ENCODE measurements around the gene IQCK. TPM values are rescaled to one million over a fixed set of nuclear protein-coding genes. Genes with fewer than 3 reads are reported as not detected.
A peak's percentile ranks its signal among the peaks of the same experiment; 100 is the strongest.

IQCK gene
- total and polyA plus RNA-seq, 4 donors, result 4.0 to 10.0 (median 5.7) TPM

GRCh38 chr16:19744670-19745069 is 26.6 kb downstream of the IQCK start:
- intact Hi-C loops (cut with DNase I), result no loop called here
- no peaks in the 10 kb centered on the region for H3K4me1 ChIP-seq (ENCODE audit: control insufficient read depth in 1 of 2, insufficient read depth in 2 of 2, low read length in 2 of 2)
- no peak overlapping the region for H3K27ac ChIP-seq (ENCODE audit: low read depth in 1 of 2, low read length in 2 of 2)
- H3K9me3 ChIP-seq (ENCODE audit: control insufficient read depth, low read length), result no peaks in the 10 kb centered on the region
- no peaks in the 10 kb centered on the region for H3K36me3 ChIP-seq (ENCODE audit: control insufficient read depth in 1 of 2, insufficient read depth in 2 of 2, low read length in 1 of 2)
- WGBS, 2 donors, result 68 to 72% methylated on average over 3 of the region's 3 CpGs
- H3K4me3 ChIP-seq (ENCODE audit: low read length in 2 of 2), result no peak overlapping the region
- no peaks in the 10 kb centered on the region for H3K27me3 ChIP-seq (ENCODE audit: control insufficient read depth in 1 of 2, insufficient read depth in 2 of 2, low read length in 1 of 2)
- ATAC-seq (ENCODE audit: low FRiP score) (no peak), DNase-seq (no peak)

GRCh38 chr16:19745286-19746010 is 27.4 kb downstream of the IQCK start:
- no peak overlapping the region for H3K4me3 ChIP-seq (ENCODE audit: low read length in 2 of 2)
- 88 to 91% methylated on average over 9 of the region's 9 CpGs for WGBS, 2 donors
- intact Hi-C loops (cut with DNase I), result no loop called here
- no peak for DNase-seq
- no peaks in the 10 kb centered on the region for H3K36me3 ChIP-seq (ENCODE audit: control insufficient read depth in 1 of 2, insufficient read depth in 2 of 2, low read length in 1 of 2)
- ATAC-seq (ENCODE audit: low FRiP score), result no peak
- H3K4me1 ChIP-seq (ENCODE audit: control insufficient read depth in 1 of 2, insufficient read depth in 2 of 2, low read length in 2 of 2), result no peaks in the 10 kb centered on the region
- H3K27me3 ChIP-seq (ENCODE audit: control insufficient read depth in 1 of 2, insufficient read depth in 2 of 2, low read length in 1 of 2), result no peaks in the 10 kb centered on the region
- no peaks in the 10 kb centered on the region for H3K9me3 ChIP-seq (ENCODE audit: control insufficient read depth, low read length)
- H3K27ac ChIP-seq (ENCODE audit: low read depth in 1 of 2, low read length in 2 of 2), result no peak overlapping the region

GRCh38 chr16:19746561-19746960 is 28.5 kb downstream of the IQCK start:
- no peak for ATAC-seq (ENCODE audit: low FRiP score)
- intact Hi-C loops (cut with DNase I), result no loop called here
- WGBS, 2 donors, result 46 to 47% methylated on average over 4 of the region's 4 CpGs

GRCh38 chr16:19748389-19749168 is 30.5 kb downstream of the IQCK start:
- Histone ChIP-seq H3K4me1 (ENCODE audit: control insufficient read depth in 1 of 2, insufficient read depth in 2 of 2, low read length in 2 of 2) (peaks cover 0 to under 1% of the 10 kb centered on the region in 2 donors), H3K27me3 (ENCODE audit: control insufficient read depth in 1 of 2, insufficient read depth in 2 of 2, low read length in 1 of 2) (no peaks in the 10 kb centered on the region), H3K4me3 (ENCODE audit: low read length in 2 of 2) (no peak overlapping the region), H3K27ac (ENCODE audit: low read depth in 1 of 2, low read length in 2 of 2) (no peak overlapping the region), H3K9me3 (ENCODE audit: control insufficient read depth, low read length) (no peaks in the 10 kb centered on the region), H3K36me3 (ENCODE audit: control insufficient read depth in 1 of 2, insufficient read depth in 2 of 2, low read length in 1 of 2) (no peaks in the 10 kb centered on the region)
- intact Hi-C loops (cut with DNase I), result no loop called here
- 54 to 55% methylated on average over 2 of the region's 2 CpGs for WGBS, 2 donors
- DNase-seq (no peak), ATAC-seq (ENCODE audit: low FRiP score) (no peak)

More at GRCh38 chr16:19746561-19746960, 28.5 kb downstream of the IQCK start:
- no peak overlapping the region for H3K4me3 ChIP-seq (ENCODE audit: low read length in 2 of 2)
- H3K27ac ChIP-seq (ENCODE audit: low read depth in 1 of 2, low read length in 2 of 2), result no peak overlapping the region
- H3K36me3 ChIP-seq (ENCODE audit: control insufficient read depth in 1 of 2, insufficient read depth in 2 of 2, low read length in 1 of 2), result no peaks in the 10 kb centered on the region
- H3K9me3 ChIP-seq (ENCODE audit: control insufficient read depth, low read length), result no peaks in the 10 kb centered on the region
- no peaks in the 10 kb centered on the region for H3K27me3 ChIP-seq (ENCODE audit: control insufficient read depth in 1 of 2, insufficient read depth in 2 of 2, low read length in 1 of 2)
- no peak for DNase-seq
- H3K4me1 ChIP-seq (ENCODE audit: control insufficient read depth in 1 of 2, insufficient read depth in 2 of 2, low read length in 2 of 2), result no peaks in the 10 kb centered on the region

GRCh38 chr16:19749571-19750080 is 31.6 kb downstream of the IQCK start:
- no peaks in the 10 kb centered on the region for H3K9me3 ChIP-seq (ENCODE audit: control insufficient read depth, low read length)
- WGBS, 2 donors, result 96 to 98% methylated on average over 4 of the region's 4 CpGs
- H3K4me1 ChIP-seq (ENCODE audit: control insufficient read depth in 1 of 2, insufficient read depth in 2 of 2, low read length in 2 of 2), result peaks cover 0 to 4% of the 10 kb centered on the region in 2 donors
- ATAC-seq (ENCODE audit: low FRiP score) (no peak), DNase-seq (no peak)
- H3K27me3 ChIP-seq (ENCODE audit: control insufficient read depth in 1 of 2, insufficient read depth in 2 of 2, low read length in 1 of 2), result no peaks in the 10 kb centered on the region
- H3K4me3 ChIP-seq (ENCODE audit: low read length in 2 of 2), result no peak overlapping the region
- H3K27ac ChIP-seq (ENCODE audit: low read depth in 1 of 2, low read length in 2 of 2), result no peak overlapping the region
- no peaks in the 10 kb centered on the region for H3K36me3 ChIP-seq (ENCODE audit: control insufficient read depth in 1 of 2, insufficient read depth in 2 of 2, low read length in 1 of 2)
- intact Hi-C loops (cut with DNase I), result no loop called here

- no peaks in the 10 kb centered on the region for H3K27me3 ChIP-seq (ENCODE audit: control insufficient read depth in 1 of 2, insufficient read depth in 2 of 2, low read length in 1 of 2)
- H3K4me1 ChIP-seq (ENCODE audit: control insufficient read depth in 1 of 2, insufficient read depth in 2 of 2, low read length in 2 of 2), result peaks cover 0 to 4% of the 10 kb centered on the region in 2 donors
- DNase-seq, result no peak
- no peak overlapping the region for H3K4me3 ChIP-seq (ENCODE audit: low read length in 2 of 2)
- no peaks in the 10 kb centered on the region for H3K9me3 ChIP-seq (ENCODE audit: control insufficient read depth, low read length)
- intact Hi-C loops (cut with DNase I), result no loop called here
- no peaks in the 10 kb centered on the region for H3K36me3 ChIP-seq (ENCODE audit: control insufficient read depth in 1 of 2, insufficient read depth in 2 of 2, low read length in 1 of 2)
- H3K27ac ChIP-seq (ENCODE audit: low read depth in 1 of 2, low read length in 2 of 2), result no peak overlapping the region
- 87 to 90% methylated on average over 6 of the region's 6 CpGs for WGBS, 2 donors
- ATAC-seq (ENCODE audit: low FRiP score), result no peak
Observed at GRCh38 chr16:19751478-19752385, 33.7 kb downstream of the IQCK start.

GRCh38 chr16:19753815-19754643 is 36.0 kb downstream of the IQCK start:
- H3K27ac ChIP-seq (ENCODE audit: low read depth in 1 of 2, low read length in 2 of 2), result peak overlapping the region in 1 of 2 donors; percentile 85
- intact Hi-C loops (cut with DNase I), result no loop called here
- ATAC-seq (ENCODE audit: low FRiP score) (peak; percentile 75), DNase-seq (no peak)
- 7 to 12% methylated on average over 12 of the region's 12 CpGs for WGBS, 2 donors
- no peaks in the 10 kb centered on the region for H3K9me3 ChIP-seq (ENCODE audit: control insufficient read depth, low read length)
- H3K4me1 ChIP-seq (ENCODE audit: control insufficient read depth in 1 of 2, insufficient read depth in 2 of 2, low read length in 2 of 2), result peaks cover 0 to 4% of the 10 kb centered on the region in 2 donors
- H3K27me3 ChIP-seq (ENCODE audit: control insufficient read depth in 1 of 2, insufficient read depth in 2 of 2, low read length in 1 of 2), result no peaks in the 10 kb centered on the region
- H3K36me3 ChIP-seq (ENCODE audit: control insufficient read depth in 1 of 2, insufficient read depth in 2 of 2, low read length in 1 of 2), result no peaks in the 10 kb centered on the region
- no peak overlapping the region for H3K4me3 ChIP-seq (ENCODE audit: low read length in 2 of 2)

GRCh38 chr16:19754644-19755036 is 36.6 kb downstream of the IQCK start:
- H3K4me1 ChIP-seq (ENCODE audit: control insufficient read depth in 1 of 2, insufficient read depth in 2 of 2, low read length in 2 of 2), result peaks cover 0 to 4% of the 10 kb centered on the region in 2 donors
- H3K36me3 ChIP-seq (ENCODE audit: control insufficient read depth in 1 of 2, insufficient read depth in 2 of 2, low read length in 1 of 2), result no peaks in the 10 kb centered on the region
- DNase-seq (no peak), ATAC-seq (ENCODE audit: low FRiP score) (no peak)
- 23 to 24% methylated on average over 1 of the region's 1 CpG for WGBS, 2 donors
- intact Hi-C loops (cut with DNase I), result no loop called here
- no peaks in the 10 kb centered on the region for H3K9me3 ChIP-seq (ENCODE audit: control insufficient read depth, low read length)
- H3K27ac ChIP-seq (ENCODE audit: low read depth in 1 of 2, low read length in 2 of 2), result no peak overlapping the region
- no peaks in the 10 kb centered on the region for H3K27me3 ChIP-seq (ENCODE audit: control insufficient read depth in 1 of 2, insufficient read depth in 2 of 2, low read length in 1 of 2)
- no peak overlapping the region for H3K4me3 ChIP-seq (ENCODE audit: low read length in 2 of 2)

Measured in aorta (tissue), 5 donors.